Epithelial cell of esophagus (primary cell): ENCODE measurements around the gene RERG.

Experiments used
- DNase-seq: peaks from one replicate; pipeline ENCODE4 v3.0.0; 2010; ENCODE audit warnings: low read depth
- H3K4me3 ChIP-seq: 2 replicates; pipeline ENCODE4 v1.5.1; 2011; ENCODE audit warnings: mild to moderate bottlenecking, low read length, control low read depth
- TF ChIP-seq, protein P1 (sequence below): IDR thresholded peaks from 2 replicates; pipeline ENCODE4 v1.5.1; 2011; ENCODE audit warnings: low read depth, mild to moderate bottlenecking, low read length, control low read depth, inconsistent platforms; ENCODE audit not compliant: insufficient read depth; ENCODE audit errors: missing control alignments

RERG gene, protein sequence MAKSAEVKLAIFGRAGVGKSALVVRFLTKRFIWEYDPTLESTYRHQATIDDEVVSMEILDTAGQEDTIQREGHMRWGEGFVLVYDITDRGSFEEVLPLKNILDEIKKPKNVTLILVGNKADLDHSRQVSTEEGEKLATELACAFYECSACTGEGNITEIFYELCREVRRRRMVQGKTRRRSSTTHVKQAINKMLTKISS

GRCh38 chr12:15220915-15221885 is at the start of gene RERG:
TSS of gene RERG (minus strand) at chr12:15221417. CDS start at chr12:15217489, 3,928 bp downstream.
- DNase-seq, result peak; percentile 75
- TF ChIP-seq, protein P1, sequence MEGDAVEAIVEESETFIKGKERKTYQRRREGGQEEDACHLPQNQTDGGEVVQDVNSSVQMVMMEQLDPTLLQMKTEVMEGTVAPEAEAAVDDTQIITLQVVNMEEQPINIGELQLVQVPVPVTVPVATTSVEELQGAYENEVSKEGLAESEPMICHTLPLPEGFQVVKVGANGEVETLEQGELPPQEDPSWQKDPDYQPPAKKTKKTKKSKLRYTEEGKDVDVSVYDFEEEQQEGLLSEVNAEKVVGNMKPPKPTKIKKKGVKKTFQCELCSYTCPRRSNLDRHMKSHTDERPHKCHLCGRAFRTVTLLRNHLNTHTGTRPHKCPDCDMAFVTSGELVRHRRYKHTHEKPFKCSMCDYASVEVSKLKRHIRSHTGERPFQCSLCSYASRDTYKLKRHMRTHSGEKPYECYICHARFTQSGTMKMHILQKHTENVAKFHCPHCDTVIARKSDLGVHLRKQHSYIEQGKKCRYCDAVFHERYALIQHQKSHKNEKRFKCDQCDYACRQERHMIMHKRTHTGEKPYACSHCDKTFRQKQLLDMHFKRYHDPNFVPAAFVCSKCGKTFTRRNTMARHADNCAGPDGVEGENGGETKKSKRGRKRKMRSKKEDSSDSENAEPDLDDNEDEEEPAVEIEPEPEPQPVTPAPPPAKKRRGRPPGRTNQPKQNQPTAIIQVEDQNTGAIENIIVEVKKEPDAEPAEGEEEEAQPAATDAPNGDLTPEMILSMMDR, result peak; percentile 71
- H3K4me3 ChIP-seq, result peak within 1 kb of the TSS; percentile 47

- no peak for DNase-seq
These were observed 49.4 kb upstream of the RERG start for GRCh38 chr12:15270591-15270990.

GRCh38 chr12:15268927-15269552 is 47.8 kb upstream of the RERG start:
- TF ChIP-seq, protein P1, result peak; percentile 89
- DNase-seq, result peak; percentile 78
- H3K4me3 ChIP-seq, result no peak overlapping the region

More at GRCh38 chr12:15270591-15270990, 49.4 kb upstream of the RERG start:
- TF ChIP-seq, protein P1, result no peak
- H3K4me3 ChIP-seq, result no peak overlapping the region

DNA sequence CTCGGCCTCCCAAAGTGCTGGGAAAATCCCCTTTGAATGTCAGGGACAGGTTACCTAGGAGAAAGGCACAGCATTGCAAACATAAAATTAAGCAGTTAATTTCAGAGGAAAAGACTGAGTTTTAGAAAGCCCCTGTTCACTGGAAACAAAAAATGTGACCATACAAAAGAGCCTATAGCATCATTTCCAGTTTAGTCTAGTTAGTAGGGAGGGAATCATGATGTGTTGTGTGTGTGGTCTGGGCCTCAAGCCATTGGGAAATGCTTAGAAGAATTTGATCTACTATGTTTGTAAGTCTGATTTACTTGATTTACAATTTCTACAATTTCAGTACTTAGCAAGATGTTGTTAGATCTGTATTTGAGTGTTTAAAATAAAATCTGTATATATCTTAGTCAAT is 47.1 kb upstream of the RERG start:
- no peak for DNase-seq
- TF ChIP-seq, protein P1, result no peak
- H3K4me3 ChIP-seq, result no peak overlapping the region

- TF ChIP-seq, protein P1, result no peak
- H3K4me3 ChIP-seq, result no peak overlapping the region
- DNase-seq, result no peak
These were observed 44.7 kb upstream of the RERG start for GRCh38 chr12:15265875-15266274.

DNA sequence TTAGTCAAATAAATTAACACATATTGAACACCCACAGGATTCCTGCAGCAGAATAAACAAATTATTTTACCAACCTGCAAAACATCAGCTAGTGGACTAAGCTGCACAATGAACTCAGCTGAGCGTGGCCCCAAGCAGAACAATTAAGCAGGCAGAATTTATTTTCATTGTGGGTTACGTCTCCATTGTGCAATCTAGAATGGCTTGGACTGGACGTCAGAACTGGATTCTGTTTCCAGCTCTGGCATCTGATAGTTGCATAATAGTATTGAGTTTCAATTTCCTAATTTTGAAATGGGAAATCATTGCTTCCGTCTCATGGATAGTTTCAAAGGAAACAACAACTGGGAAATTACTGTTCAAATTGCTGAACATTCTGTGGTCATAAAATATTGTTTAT is 35.5 kb upstream of the RERG start:
- H3K4me3 ChIP-seq, result no peak overlapping the region
- DNase-seq, result peak; percentile 43
- TF ChIP-seq, protein P1, result no peak
